Mammary epithelial cell (primary cell): ENCODE results near the gene KMT2B.

ENCODE experiments used
- EZH2 ChIP-seq: IDR thresholded peaks from 2 replicates; pipeline ENCODE4 v1.6.1; 2012; ENCODE audit warnings: low read length, inconsistent platforms, borderline replicate concordance
- TF ChIP-seq, protein P1 (sequence below), 2 donors: IDR thresholded peaks in 1 of 2; conservative IDR thresholded peaks in 1 of 2; 2 replicates each; pipeline ENCODE4 v1.5.1; 2011 to 2012; ENCODE audit warnings: inconsistent platforms in 2 of 2, low read length in 2 of 2, mild to moderate bottlenecking in 2 of 2, control low read depth in 1 of 2, low read depth in 1 of 2; ENCODE audit not compliant: insufficient read depth in 1 of 2; ENCODE audit errors: extremely low read depth in 1 of 2

DNA sequence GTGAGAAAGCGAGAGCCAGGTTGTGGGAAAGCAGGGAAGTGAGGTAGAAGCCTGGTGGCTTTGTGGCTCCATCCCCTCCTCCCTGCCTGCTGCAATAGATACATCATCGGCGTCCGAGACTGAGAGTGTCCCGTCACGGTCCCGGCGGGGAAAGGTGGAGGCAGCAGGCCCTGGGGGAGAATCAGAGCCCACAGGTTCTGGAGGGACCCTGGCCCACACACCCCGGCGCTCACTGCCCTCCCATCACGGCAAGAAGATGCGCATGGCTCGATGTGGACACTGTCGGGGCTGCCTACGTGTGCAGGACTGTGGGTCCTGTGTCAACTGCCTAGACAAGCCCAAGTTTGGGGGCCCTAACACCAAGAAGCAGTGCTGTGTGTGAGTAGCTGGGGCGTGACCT, 5.1 kb downstream of the KMT2B start:
- TF ChIP-seq, protein P1, sequence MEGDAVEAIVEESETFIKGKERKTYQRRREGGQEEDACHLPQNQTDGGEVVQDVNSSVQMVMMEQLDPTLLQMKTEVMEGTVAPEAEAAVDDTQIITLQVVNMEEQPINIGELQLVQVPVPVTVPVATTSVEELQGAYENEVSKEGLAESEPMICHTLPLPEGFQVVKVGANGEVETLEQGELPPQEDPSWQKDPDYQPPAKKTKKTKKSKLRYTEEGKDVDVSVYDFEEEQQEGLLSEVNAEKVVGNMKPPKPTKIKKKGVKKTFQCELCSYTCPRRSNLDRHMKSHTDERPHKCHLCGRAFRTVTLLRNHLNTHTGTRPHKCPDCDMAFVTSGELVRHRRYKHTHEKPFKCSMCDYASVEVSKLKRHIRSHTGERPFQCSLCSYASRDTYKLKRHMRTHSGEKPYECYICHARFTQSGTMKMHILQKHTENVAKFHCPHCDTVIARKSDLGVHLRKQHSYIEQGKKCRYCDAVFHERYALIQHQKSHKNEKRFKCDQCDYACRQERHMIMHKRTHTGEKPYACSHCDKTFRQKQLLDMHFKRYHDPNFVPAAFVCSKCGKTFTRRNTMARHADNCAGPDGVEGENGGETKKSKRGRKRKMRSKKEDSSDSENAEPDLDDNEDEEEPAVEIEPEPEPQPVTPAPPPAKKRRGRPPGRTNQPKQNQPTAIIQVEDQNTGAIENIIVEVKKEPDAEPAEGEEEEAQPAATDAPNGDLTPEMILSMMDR (conservative IDR thresholded peaks at IDR 0.05 in 1 of 2, IDR thresholded peaks at IDR 0.05 in 1 of 2; ENCODE audit: extremely low read depth in 1 of 2, insufficient read depth in 1 of 2, low read depth in 1 of 2, low read length in 2 of 2) = no peak
- no peak for TF ChIP-seq EZH2
